A549 (cell line): ENCODE data around the gene CARD9. TPM values are rescaled to one million over a fixed set of nuclear protein-coding genes. Genes with fewer than 3 reads are reported as not detected.

Experiments
- ATAC-seq, 2 experiments: fragments of 200-7000 bp in 1 of 2; fragments of >200 bp in 1 of 2; cut with Nextera tagmentation in 1 of 2; cut with Tn5 transposase in 1 of 2; 3 replicates each; pipeline versions ENCODE4 v1.8.0 to v1.9.1; 2018 to 2020; ENCODE audit warnings: mild to moderate bottlenecking in 1 of 2, moderate library complexity in 1 of 2
- CTCF ChIA-PET: fragments of 300-600 bp; sonication (Branson Sonifier 250); formaldehyde crosslinking; extraction: SDS; loops from one replicate; lab custom pipeline; 2021; ENCODE audit warnings: antibody characterized with exemption, inconsistent platforms; lab: Yijun Ruan, JAX
- POLR2A ChIA-PET: fragments of 350-600 bp; formaldehyde crosslinking; extraction: SDS; loops from one replicate; lab custom pipeline; 2021; ENCODE audit warnings: antibody characterized with exemption, inconsistent platforms; lab: Yijun Ruan, JAX
- DNase-seq, 2 experiments: peaks; one replicate each; pipeline versions ENCODE4 v3.0.0 to v3.0.0-alpha.2; 2011 to 2016; ENCODE audit warnings: low read depth in 1 of 2, low spot score in 1 of 2
- FAIRE-seq: peaks from 2 replicates; lab custom pipeline; 2011; peaks lifted over from hg19 to GRCh38; lab: Jason Lieb, UNC
- H3K27ac ChIP-seq, 2 experiments: fragments of >200 bp; sonication (Bioruptor Twin); formaldehyde crosslinking; 3 replicates each; pipeline ENCODE4 v1.5.1; 2016 to 2017
- H3K4me1 ChIP-seq: fragments of >200 bp; sonication (Bioruptor Twin); formaldehyde crosslinking; 3 replicates; pipeline ENCODE4 v1.6.1; 2016
- H3K4me2 ChIP-seq: fragments of >200 bp; sonication (Bioruptor Twin); formaldehyde crosslinking; 3 replicates; pipeline ENCODE4 v1.6.1; 2016
- H3K4me3 ChIP-seq: fragments of >200 bp; sonication (Bioruptor Twin); formaldehyde crosslinking; 3 replicates; pipeline ENCODE4 v1.5.1; 2016
- H3K9me3 ChIP-seq: fragments of >200 bp; sonication (Bioruptor Twin); formaldehyde crosslinking; 3 replicates; pipeline ENCODE4 v1.6.1; 2016
- BCL3 ChIP-seq: fragments of >200 bp; sonication (Bioruptor Twin); formaldehyde crosslinking; IDR thresholded peaks from 3 replicates; pipeline ENCODE4 v1.6.1; 2016
- BHLHE40 ChIP-seq: IDR thresholded peaks from 2 replicates; pipeline ENCODE4 v1.6.1; 2012; ENCODE audit warnings: low read depth, low read length, inconsistent platforms
- CEBPB ChIP-seq, 2 experiments: fragments of >200 bp in 1 of 2; sonication (Bioruptor Twin) in 1 of 2; formaldehyde crosslinking in 1 of 2; IDR thresholded peaks; 2 replicates each; pipeline ENCODE4 v1.6.1; 2012 to 2016
- CHD2 ChIP-seq: fragments of 150-350 bp; IDR thresholded peaks from 2 replicates; pipeline ENCODE4 v1.6.1; 2014; ENCODE audit warnings: low read length; ENCODE audit not compliant: partially characterized antibody
- CTCF ChIP-seq: fragments of >200 bp; sonication (Bioruptor Twin); formaldehyde crosslinking; IDR thresholded peaks from 3 replicates; pipeline ENCODE4 v1.5.1; 2016
- E2F6 ChIP-seq: IDR thresholded peaks from 2 replicates; pipeline ENCODE4 v1.6.1; 2012; ENCODE audit warnings: low read depth, borderline replicate concordance
- ELK1 ChIP-seq: fragments of 150-350 bp; IDR thresholded peaks from 2 replicates; pipeline ENCODE4 v1.6.1; 2014; ENCODE audit warnings: low read depth, mild to moderate bottlenecking, low read length
- EP300 ChIP-seq, 2 experiments: fragments of >200 bp; sonication (Bioruptor Twin); formaldehyde crosslinking; IDR thresholded peaks; 2 replicates in 1 of 2; 3 replicates in 1 of 2; pipeline ENCODE4 v1.6.1; 2016 to 2017
- FOSL2 ChIP-seq, 2 experiments: fragments of 450-650 bp in 1 of 2; fragments of >200 bp in 1 of 2; sonication (Bioruptor Twin) in 1 of 2; formaldehyde crosslinking; IDR thresholded peaks; 2 replicates each; pipeline versions ENCODE4 v1.5.0 to v1.6.1; 2016 to 2020; ENCODE audit warnings: mild to moderate bottlenecking in 1 of 2, moderate library complexity in 1 of 2
- HDAC2 ChIP-seq: fragments of 200-600 bp; sonication (generic); IDR thresholded peaks from 2 replicates; pipeline ENCODE4 v1.6.1; 2016
- HES2 ChIP-seq: fragments of >200 bp; sonication (Bioruptor Twin); formaldehyde crosslinking; IDR thresholded peaks from 2 replicates; pipeline ENCODE4 v1.6.1; 2016
- HOXA7 ChIP-seq: fragments of 250-450 bp; sonication (Bioruptor Pico); IDR thresholded peaks from 2 replicates; pipeline ENCODE4 v1.5.0; 2020; ENCODE audit warnings: mild to moderate bottlenecking, moderate library complexity
- JUN ChIP-seq, 2 experiments: fragments of >200 bp; sonication (Bioruptor Twin); formaldehyde crosslinking; IDR thresholded peaks; 2 replicates in 1 of 2; 3 replicates in 1 of 2; pipeline ENCODE4 v1.6.1; 2016 to 2017
- JUNB ChIP-seq: fragments of >200 bp; sonication (Bioruptor Twin); formaldehyde crosslinking; IDR thresholded peaks from 2 replicates; pipeline ENCODE4 v1.6.1; 2016
- KDM1A ChIP-seq: fragments of 200-600 bp; sonication (generic); IDR thresholded peaks from 2 replicates; pipeline ENCODE4 v1.6.1; 2016; ENCODE audit warnings: low read depth, mild to moderate bottlenecking
- NFE2L2 ChIP-seq: fragments of 150-350 bp; conservative IDR thresholded peaks from 2 replicates; pipeline ENCODE4 v1.6.1; 2014; ENCODE audit warnings: low read length
- NR3C1 ChIP-seq: fragments of >200 bp; sonication (Bioruptor Twin); formaldehyde crosslinking; IDR thresholded peaks from 3 replicates; pipeline ENCODE4 v1.6.1; 2017
- PBX3 ChIP-seq: IDR thresholded peaks from 2 replicates; pipeline ENCODE4 v1.6.1; 2012
- RAD21 ChIP-seq, 2 experiments: fragments of >200 bp in 1 of 2; sonication (Bioruptor Twin) in 1 of 2; formaldehyde crosslinking in 1 of 2; IDR thresholded peaks in 1 of 2; conservative IDR thresholded peaks in 1 of 2; 2 replicates in 1 of 2; 3 replicates in 1 of 2; pipeline ENCODE4 v1.6.1; 2012 to 2018; ENCODE audit warnings: inconsistent platforms in 1 of 2
- RARB ChIP-seq: fragments of 250-450 bp; sonication (Bioruptor Pico); IDR thresholded peaks from 2 replicates; pipeline ENCODE4 v1.8.0; 2021; ENCODE audit warnings: mild to moderate bottlenecking, moderate library complexity
- RFX5 ChIP-seq: fragments of 450-650 bp; IDR thresholded peaks from 2 replicates; pipeline ENCODE4 v1.7.1; 2014; ENCODE audit warnings: antibody characterized with exemption, mild to moderate bottlenecking, moderate library complexity
- SMC3 ChIP-seq: fragments of >200 bp; sonication (Bioruptor Twin); formaldehyde crosslinking; IDR thresholded peaks from 3 replicates; pipeline ENCODE4 v1.6.1; 2018; ENCODE audit warnings: inconsistent platforms
- SREBF2 ChIP-seq: fragments of 450-650 bp; IDR thresholded peaks from 2 replicates; pipeline ENCODE4 v1.6.1; 2014; ENCODE audit warnings: mild to moderate bottlenecking, moderate library complexity
- TP53 ChIP-seq: fragments of 250-450 bp; sonication (Bioruptor Pico); IDR thresholded peaks from 2 replicates; pipeline ENCODE4 v1.5.0; 2021; ENCODE audit warnings: mild to moderate bottlenecking, moderate library complexity
- ZNF302 ChIP-seq: fragments of 250-450 bp; sonication (Bioruptor Pico); IDR thresholded peaks from 2 replicates; pipeline ENCODE4 v1.9.0; 2021; ENCODE audit warnings: inconsistent platforms, mild to moderate bottlenecking, moderate library complexity
- WGBS: methylation state at CpG from one replicate; pipeline ENCODE4 v1.1.6; 2017; ENCODE audit errors: missing lambda C conversion rate; 5-methylcytosine and 5-hydroxymethylcytosine counted together
- polyA plus RNA-seq, 4 experiments: library from polyadenylated mRNA; depleted of rRNA in 3 of 4; stranded (reverse); fragments of >200 nt; fragmentation: RNase III in 1 of 4; extraction: RNeasy Plus Mini Kit Qiagen cat#74134 plus additional on column Dnase treatment in 1 of 4; gene quantifications; 2 replicates in 3 of 4; 3 replicates in 1 of 4; pipeline ENCODE4 v1.2.3, GENCODE V29; 2011 to 2017

The CARD9 gene
- polyA plus RNA-seq, 2 of the 4 experiments (the other 2 are of a cell fraction): 0.21 to 0.94 TPM

- TF ChIP-seq NFE2L2 (no peak), PBX3 (no peak), FOSL2 (IDR thresholded peaks at IDR 0.05) (no peak), FOSL2 (CRISPR knock-in tag; IDR thresholded peaks at IDR 0.05) (no peak), CEBPB (IDR thresholded peaks at IDR 0.05) (no peak), CHD2 (no peak), CTCF (no peak), JUNB (no peak), HOXA7 (no peak), BHLHE40 (no peak), BCL3 (no peak)
- no peak overlapping the region for H3K4me2 ChIP-seq
- no peak overlapping the region for H3K4me3 ChIP-seq
- no peak overlapping the region for H3K27ac ChIP-seq
- no peak for ATAC-seq
- WGBS: 75% methylated on average over 23 of the region's 23 CpGs
- H3K9me3 ChIP-seq: peaks cover 15% of the 10 kb centered on the region
- CTCF ChIA-PET: no interaction called here
- H3K4me1 ChIP-seq: peaks cover 6% of the 10 kb centered on the region; the same call in 2 of the 3 replicates
- FAIRE-seq: no peak
- POLR2A ChIA-PET: no interaction called here
- DNase-seq: no peak
These were observed 57.2 kb downstream of the CARD9 start for GRCh38 chr9:136316271-136316751.

- TF ChIP-seq TP53 (CRISPR knock-in tag) (no peak), JUNB (no peak), CEBPB (IDR thresholded peaks at IDR 0.05) (no peak), SREBF2 (no peak), NR3C1 (no peak), SMC3 (no peak), FOSL2 (IDR thresholded peaks at IDR 0.05) (no peak), FOSL2 (CRISPR knock-in tag; IDR thresholded peaks at IDR 0.05) (no peak), ELK1 (no peak), JUN (IDR thresholded peaks at IDR 0.05) (no peak), RFX5 (no peak), E2F6 (no peak), RAD21 (conservative IDR thresholded peaks at IDR 0.05 in 1 of 2, IDR thresholded peaks at IDR 0.05 in 1 of 2) (no peak), CHD2 (no peak), HDAC2 (no peak), KDM1A (no peak), HES2 (no peak), HOXA7 (no peak), ZNF302 (CRISPR knock-in tag) (no peak), RARB (no peak), EP300 (IDR thresholded peaks at IDR 0.05) (no peak)
- POLR2A ChIA-PET: no interaction called here
- ATAC-seq (no peak), DNase-seq (no peak), FAIRE-seq (no peak)
- Histone ChIP-seq H3K4me1 (peaks cover 8% of the 10 kb centered on the region; the same call in 2 of the 3 replicates), H3K27ac (no peak overlapping the region), H3K9me3 (peaks cover 15% of the 10 kb centered on the region), H3K4me3 (no peak overlapping the region), H3K4me2 (no peak overlapping the region)
- 60% methylated on average over 4 of the region's 4 CpGs for WGBS
- CTCF ChIA-PET: no interaction called here
These were observed 58.5 kb downstream of the CARD9 start for GRCh38 chr9:136314944-136315343.
